PC-3 (cell line): ENCODE data around the gene MKI67. TPM values are rescaled to one million over a fixed set of nuclear protein-coding genes. Genes with fewer than 3 reads are reported as not detected.

Source experiments
- ATAC-seq: fragments of 200-7000 bp; cut with Tn5 transposase; 2 replicates; pipeline ENCODE4 v1.9.1; 2020; ENCODE audit warnings: mild to moderate bottlenecking, moderate library complexity
- BruUV-seq: library from RNA; stranded (reverse); fragments of 400-500 nt; replicated peaks from 2 replicates; lab custom pipeline; 2021; lab: Mats Ljungman, UMichigan
- CTCF ChIA-PET: fragments of 300-600 bp; sonication (Branson Sonifier 250); formaldehyde crosslinking; loops from one replicate; lab custom pipeline; 2022; ENCODE audit warnings: antibody characterized with exemption; lab: Charles Lee
- POLR2A ChIA-PET: fragments of 300-600 bp; sonication (Branson Sonifier 250); formaldehyde crosslinking; loops from one replicate; lab custom pipeline; 2022; ENCODE audit warnings: antibody characterized with exemption; ENCODE audit not compliant: unreplicated experiment; lab: Charles Lee
- DNase-seq: peaks from one replicate; pipeline ENCODE4 v3.0.0-alpha.2; 2015
- H2AFZ ChIP-seq: fragments of 300-600 bp; sonication (generic); 2 replicates; pipeline ENCODE4 v1.6.0; 2016; ENCODE audit warnings: antibody characterized with exemption, low read length
- H3F3A ChIP-seq: fragments of 300-600 bp; sonication (generic); one replicate; pipeline ENCODE4 v1.6.0; 2017; ENCODE audit warnings: antibody characterized with exemption, low read length, control low read depth, mild to moderate bottlenecking; ENCODE audit not compliant: unreplicated experiment
- H3K27ac ChIP-seq: fragments of 300-600 bp; sonication (generic); 2 replicates; pipeline ENCODE4 v1.5.1; 2016; ENCODE audit warnings: mild to moderate bottlenecking, low read length
- H3K27me3 ChIP-seq: fragments of 300-600 bp; sonication (generic); 2 replicates; pipeline ENCODE4 v1.6.1; 2016; ENCODE audit warnings: low read length, mixed read lengths
- H3K36me3 ChIP-seq: fragments of 300-600 bp; sonication (generic); 2 replicates; pipeline ENCODE4 v1.6.1; 2016; ENCODE audit warnings: low read depth, mixed run types, low read length, mixed read lengths
- H3K4me1 ChIP-seq: fragments of 300-600 bp; sonication (generic); 2 replicates; pipeline ENCODE4 v1.5.1; 2016; ENCODE audit warnings: low read length; ENCODE audit not compliant: insufficient read depth
- H3K4me2 ChIP-seq: fragments of 300-600 bp; sonication (generic); 2 replicates; pipeline ENCODE4 v1.6.0; 2016; ENCODE audit warnings: low read length
- H3K4me3 ChIP-seq: fragments of 300-600 bp; sonication (generic); 2 replicates; pipeline ENCODE4 v1.5.1; 2016; ENCODE audit warnings: mild to moderate bottlenecking, low read length, mixed read lengths
- H3K79me2 ChIP-seq: fragments of 300-600 bp; sonication (generic); 2 replicates; pipeline ENCODE4 v1.6.1; 2017; ENCODE audit warnings: low read length, mixed read lengths
- H3K9ac ChIP-seq: fragments of 300-600 bp; sonication (generic); 2 replicates; pipeline ENCODE4 v1.6.0; 2016; ENCODE audit warnings: mild to moderate bottlenecking, low read length
- H3K9me2 ChIP-seq: fragments of 300-600 bp; sonication (generic); replicated peaks from 2 replicates; pipeline ENCODE4 v1.6.1; 2016; ENCODE audit warnings: mixed run types, low read length, mixed read lengths
- H3K9me3 ChIP-seq: fragments of 300-600 bp; sonication (generic); 2 replicates; pipeline ENCODE4 v1.6.1; 2016; ENCODE audit warnings: low read length, mixed read lengths
- H4K20me1 ChIP-seq: fragments of 300-600 bp; sonication (generic); 2 replicates; pipeline ENCODE4 v1.6.1; 2016; ENCODE audit warnings: low read length, mixed read lengths
- CTCF ChIP-seq: fragments of 300-600 bp; sonication (generic); conservative IDR thresholded peaks from 2 replicates; pipeline ENCODE4 v1.5.1; 2017; ENCODE audit warnings: antibody characterized with exemption, low read depth, mild to moderate bottlenecking, low read length
- EZH2 ChIP-seq: fragments of 300-600 bp; sonication (generic); IDR thresholded peaks from one replicate; pipeline ENCODE4 v1.6.1; 2017; ENCODE audit warnings: antibody characterized with exemption, mild to moderate bottlenecking, low read length; ENCODE audit not compliant: unreplicated experiment
- EZH2phosphoT487 ChIP-seq: fragments of 300-600 bp; sonication (generic); IDR thresholded peaks from 2 replicates; pipeline ENCODE4 v1.6.1; 2018; ENCODE audit warnings: mild to moderate bottlenecking, antibody characterized with exemption, low read length, borderline replicate concordance
- intact Hi-C: fragments of 100-400 bp; cut with micrococcal nuclease; formaldehyde crosslinking; loops from 2 replicates; pipeline ENCODE4 v1.9.0; 2023
- total RNA-seq: library from RNA; depleted of rRNA; stranded (reverse); fragments of >200 nt; gene quantifications from 2 replicates; pipeline ENCODE4 v1.2.3, GENCODE V29; 2014

Gene MKI67
- total RNA-seq, 1 experiment from 2014 or later: 66.0 TPM

- H3K27me3 ChIP-seq: no peaks in the 10 kb centered on the region
- ATAC-seq (no peak), DNase-seq (peak; percentile 48)
- no peak for TF ChIP-seq EZH2phosphoT487
- no peak for TF ChIP-seq EZH2
- TF ChIP-seq CTCF: no peak
- H3K79me2 ChIP-seq: no peaks in the 10 kb centered on the region
- H3F3A ChIP-seq: no peaks in the 10 kb centered on the region
- H3K4me1 ChIP-seq: no peaks in the 10 kb centered on the region
- H3K4me2 ChIP-seq: no peak overlapping the region
- intact Hi-C loops: no loop called here
- ChIA-PET CTCF (no interaction called here), POLR2A (no interaction called here)
- H2AFZ ChIP-seq: no peak overlapping the region
- no peak overlapping the region for H3K9ac ChIP-seq
- H3K4me3 ChIP-seq: no peak overlapping the region
- no peaks in the 10 kb centered on the region for H3K9me3 ChIP-seq
- no peaks in the 10 kb centered on the region for H3K36me3 ChIP-seq
- no TSS peak for BruUV-seq
- no peak overlapping the region for H3K27ac ChIP-seq
- H4K20me1 ChIP-seq: no peaks in the 10 kb centered on the region
- no peaks in the 10 kb centered on the region for H3K9me2 ChIP-seq
Measured at GRCh38 chr10:128173386-128173785, 47.2 kb upstream of the MKI67 start.

GRCh38 chr10:128172756-128173155, 46.5 kb upstream of the MKI67 start:
- Histone ChIP-seq H3K9ac (no peak overlapping the region), H3K36me3 (no peaks in the 10 kb centered on the region), H3K4me1 (no peaks in the 10 kb centered on the region), H3F3A (no peaks in the 10 kb centered on the region), H4K20me1 (no peaks in the 10 kb centered on the region), H3K4me2 (no peak overlapping the region), H3K27ac (no peak overlapping the region), H3K27me3 (no peaks in the 10 kb centered on the region), H2AFZ (no peak overlapping the region), H3K4me3 (no peak overlapping the region), H3K9me3 (no peaks in the 10 kb centered on the region), H3K79me2 (no peaks in the 10 kb centered on the region), H3K9me2 (no peaks in the 10 kb centered on the region)
- POLR2A ChIA-PET: no interaction called here
- DNase-seq: no peak
- ATAC-seq: no peak
- intact Hi-C loops: no loop called here
- CTCF ChIA-PET: no interaction called here
- BruUV-seq: no TSS peak
- TF ChIP-seq EZH2phosphoT487: no peak
- no peak for TF ChIP-seq EZH2
- no peak for TF ChIP-seq CTCF

- POLR2A ChIA-PET: no interaction called here
- Histone ChIP-seq H3K9me3 (no peaks in the 10 kb centered on the region), H3F3A (no peaks in the 10 kb centered on the region), H3K79me2 (no peaks in the 10 kb centered on the region), H3K4me2 (no peak overlapping the region), H3K4me3 (no peak overlapping the region), H2AFZ (no peak overlapping the region), H3K36me3 (no peaks in the 10 kb centered on the region), H3K9ac (no peak overlapping the region), H4K20me1 (no peaks in the 10 kb centered on the region), H3K9me2 (no peaks in the 10 kb centered on the region), H3K4me1 (no peaks in the 10 kb centered on the region), H3K27ac (no peak overlapping the region), H3K27me3 (peaks cover 8% of the 10 kb centered on the region; the same call in 1 of the 2 replicates)
- intact Hi-C loops: no loop called here
- no peak for ATAC-seq
- BruUV-seq: no TSS peak
- TF ChIP-seq EZH2phosphoT487 (no peak), CTCF (no peak)
- no peak for DNase-seq
- CTCF ChIA-PET: no interaction called here
Measured at GRCh38 chr10:128169811-128170379, 43.7 kb upstream of the MKI67 start.
